Head of caudate nucleus (tissue), 42 donors: ENCODE measurements around the gene ACTRT1.

ENCODE experiments used
- DNase-seq, 42 donors: peaks; one replicate each; pipeline versions ENCODE4 v3.0.0 to v3.0.0-alpha.2; 2020 to 2021; ENCODE audit warnings: mixed read lengths in 7 of 42
- intact Hi-C: fragments of 100-400 bp; cut with DNase I; formaldehyde crosslinking; loops from one replicate; pipeline ENCODE4 v1.15.0; 2022

Gene ACTRT1

GRCh38 chrX:128052303-128052702 lies at the start of gene ACTRT1:
ACTRT1 (minus strand) TSS chrX:128052403; CDS start chrX:128052206, 197 bp downstream.
- intact Hi-C loops: no loop called here
- no peak for DNase-seq

- intact Hi-C loops: no loop called here
- DNase-seq: no peak
These were observed 26.3 kb upstream of the ACTRT1 start for GRCh38 chrX:128078545-128078944.

- intact Hi-C loops: no loop called here
- DNase-seq: no peak
These were observed 5.2 kb upstream of the ACTRT1 start for GRCh38 chrX:128057421-128057820.

GRCh38 chrX:128051526-128051925 lies 677 bp downstream of the ACTRT1 start:
- DNase-seq: no peak
- intact Hi-C loops: no loop called here

GRCh38 chrX:128035318-128035717 lies 16.9 kb downstream of the ACTRT1 start:
- intact Hi-C loops: no loop called here
- DNase-seq: no peak

GRCh38 chrX:128021566-128021965 lies 30.6 kb downstream of the ACTRT1 start:
- DNase-seq: no peak
- intact Hi-C loops: no loop called here

- no peak for DNase-seq
- intact Hi-C loops: no loop called here
These were observed 31.5 kb downstream of the ACTRT1 start for GRCh38 chrX:128020701-128021100.

GRCh38 chrX:128019218-128019617 lies 33.0 kb downstream of the ACTRT1 start:
- DNase-seq: no peak
- intact Hi-C loops: no loop called here

- intact Hi-C loops: no loop called here
- no peak for DNase-seq
These were observed 40.2 kb downstream of the ACTRT1 start for GRCh38 chrX:128012015-128012414.

- intact Hi-C loops: no loop called here
- no peak for DNase-seq
These were observed 44.3 kb downstream of the ACTRT1 start for GRCh38 chrX:128007882-128008281.
